NCI-H774 (cell line): ENCODE measurements around the gene CLIC5.
A peak's percentile ranks its signal among the peaks of the same experiment; 100 is the strongest.

Source experiments
- DNase-seq: peaks from one replicate; lab custom pipeline; 2025; lab: John Stamatoyannopoulos, UW

The CLIC5 gene

DNA sequence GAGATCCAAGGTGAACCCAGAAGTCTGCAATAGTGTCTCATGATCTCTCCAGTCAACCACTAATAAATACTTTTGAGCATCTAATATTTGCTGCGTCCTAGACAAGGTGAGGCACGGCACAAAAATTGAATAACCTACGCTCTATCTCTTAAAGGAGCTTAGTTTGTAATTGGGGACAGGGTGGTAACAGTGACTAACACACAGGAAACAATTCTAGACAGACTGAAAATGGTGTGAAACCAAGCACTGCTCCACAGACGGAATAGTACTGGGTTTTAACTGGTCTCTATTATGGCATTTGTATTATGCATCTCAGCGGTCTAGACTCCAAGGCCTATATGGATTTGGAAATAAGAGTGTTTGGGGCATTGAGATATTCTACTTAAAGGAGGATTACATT lies 120.1 kb downstream of the CLIC5 start:
- DNase-seq, result no peak

DNA sequence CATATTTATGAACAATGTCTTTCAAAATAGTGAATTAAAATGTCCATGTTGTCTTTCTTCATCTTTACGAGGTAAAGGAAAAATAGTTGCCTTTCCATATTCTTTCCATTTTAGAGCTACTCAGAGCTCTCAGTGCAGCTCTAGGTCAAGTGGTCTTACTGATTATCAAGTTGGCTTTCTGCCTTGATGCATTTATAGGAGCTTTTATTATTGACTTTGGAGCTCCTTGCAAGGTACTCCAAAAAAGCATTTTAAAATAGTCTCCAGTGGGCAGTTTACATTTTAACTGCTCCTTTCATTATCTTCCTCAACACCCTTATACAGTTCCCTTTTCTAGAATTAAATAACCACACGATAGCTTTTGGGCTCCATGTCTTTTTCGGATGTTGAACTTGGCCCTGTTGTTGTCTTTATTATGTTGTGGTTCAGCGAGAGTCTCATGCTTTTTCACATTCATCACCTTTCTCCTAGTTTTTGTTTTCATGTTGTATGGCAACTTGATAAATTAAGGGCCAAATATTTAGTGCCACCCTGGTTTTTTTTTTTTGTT lies 122.9 kb downstream of the CLIC5 start:
- DNase-seq, result no peak

DNA sequence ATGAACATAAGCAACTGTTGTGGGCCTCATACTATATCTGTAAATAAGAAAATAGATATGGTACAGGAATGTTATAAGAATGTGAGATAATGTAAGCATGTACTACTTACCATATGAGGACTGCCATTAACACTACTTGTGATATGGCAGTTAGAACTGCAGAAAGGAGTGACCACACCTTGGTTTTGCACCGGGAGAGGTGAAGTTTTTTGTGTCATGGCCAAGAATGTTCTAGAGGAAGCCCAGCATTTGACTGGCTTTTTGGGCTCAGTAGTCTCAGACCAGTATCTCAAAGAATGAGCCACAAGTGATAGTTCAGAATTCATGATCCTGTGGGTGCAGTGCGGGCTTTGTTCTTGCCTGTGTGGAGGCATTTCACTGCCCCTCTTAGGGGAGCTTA lies 123.5 kb downstream of the CLIC5 start:
- DNase-seq, result no peak

DNA sequence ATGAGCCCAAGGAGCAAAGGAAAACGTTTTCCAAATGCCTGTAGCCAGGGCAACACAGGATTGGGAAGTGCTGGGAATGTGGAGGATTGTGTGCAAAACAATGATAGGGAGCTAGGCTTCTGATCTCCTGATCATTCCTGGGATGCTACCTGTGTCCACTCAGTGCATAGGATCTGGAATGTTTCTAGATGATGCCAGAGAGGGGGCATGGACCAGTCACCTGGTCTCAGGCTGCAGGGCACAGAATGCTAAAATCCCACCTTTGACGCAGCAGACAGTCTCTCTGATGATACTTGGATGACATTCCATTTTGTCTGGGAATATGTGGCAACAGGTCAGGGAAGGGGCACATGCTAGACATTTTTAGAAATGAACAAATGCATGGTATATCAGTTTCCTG lies 128.9 kb downstream of the CLIC5 start:
- DNase-seq, result no peak

DNA sequence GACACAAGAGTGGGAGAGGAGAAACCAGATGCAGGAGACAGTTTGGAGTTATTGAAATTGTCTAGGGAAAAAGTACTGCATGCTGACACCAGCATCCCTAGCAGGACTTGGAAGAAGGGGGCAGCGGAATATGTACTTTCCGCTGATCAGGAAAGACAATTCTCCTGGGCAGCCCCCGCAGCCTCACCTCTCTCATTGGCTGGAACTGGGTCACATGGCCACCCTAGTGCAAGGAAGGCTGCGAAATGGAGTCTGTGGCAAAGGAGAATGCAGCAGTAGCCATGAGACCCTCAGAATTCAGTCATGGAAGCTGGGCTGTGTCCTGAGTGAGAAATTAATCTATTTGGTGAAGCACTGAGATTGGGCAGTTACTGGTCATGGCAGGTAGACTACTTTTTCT lies 131.3 kb downstream of the CLIC5 start:
- no peak for DNase-seq

DNA sequence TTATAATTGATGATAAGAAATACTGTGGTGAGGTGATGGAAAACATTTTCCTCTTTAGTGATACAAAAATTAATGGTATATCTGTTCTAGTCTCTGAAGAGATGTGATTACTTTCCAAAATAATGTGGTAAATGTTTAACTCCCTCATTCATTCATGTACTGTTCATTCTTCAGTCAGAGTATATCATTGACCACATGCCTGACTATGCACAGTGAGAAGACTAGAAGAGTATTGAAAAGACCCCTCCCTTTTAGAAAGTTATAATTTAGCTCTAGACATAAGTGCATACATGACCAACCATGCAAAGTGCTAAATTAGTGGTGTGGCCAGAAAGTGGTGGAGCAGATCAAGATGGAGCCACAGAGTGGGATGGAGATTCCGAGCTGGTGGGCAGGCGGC lies 133.0 kb downstream of the CLIC5 start:
- no peak for DNase-seq

DNA sequence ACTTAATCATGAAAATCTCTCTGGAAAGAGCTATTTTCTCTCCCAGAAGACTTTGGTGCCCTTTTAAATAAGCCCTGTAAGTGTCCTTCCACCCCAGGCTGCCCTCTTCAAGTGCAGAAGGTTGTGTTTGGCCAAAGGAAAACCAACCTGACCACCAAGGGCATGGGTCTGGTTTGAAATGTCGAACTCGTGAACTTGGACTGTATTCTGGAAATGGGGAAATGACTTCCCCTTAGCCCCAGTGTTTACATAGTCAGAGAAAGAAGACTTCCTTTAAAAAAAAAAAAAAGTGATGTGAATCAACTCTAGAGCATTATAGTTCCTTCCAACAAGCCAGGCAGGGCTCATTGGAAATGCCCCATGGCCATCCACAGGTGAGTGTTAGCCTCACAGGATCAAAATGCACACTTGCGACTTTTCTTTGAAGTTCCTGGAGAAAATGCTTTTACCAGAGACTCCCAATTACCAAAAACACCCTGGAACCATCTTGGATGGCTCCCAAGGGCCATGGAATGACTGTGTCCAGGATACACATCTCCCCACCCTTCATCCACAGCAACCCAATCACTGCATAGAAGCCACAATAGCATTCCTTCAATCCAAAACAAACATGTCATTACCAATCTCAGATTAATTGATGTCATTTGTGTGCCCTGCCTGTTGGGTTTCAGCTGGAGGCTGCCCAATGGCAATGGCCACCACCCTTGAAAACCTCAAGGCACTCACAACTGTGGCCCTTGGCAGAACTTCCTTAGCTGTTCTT lies 133.8 kb downstream of the CLIC5 start:
- DNase-seq, result no peak

DNA sequence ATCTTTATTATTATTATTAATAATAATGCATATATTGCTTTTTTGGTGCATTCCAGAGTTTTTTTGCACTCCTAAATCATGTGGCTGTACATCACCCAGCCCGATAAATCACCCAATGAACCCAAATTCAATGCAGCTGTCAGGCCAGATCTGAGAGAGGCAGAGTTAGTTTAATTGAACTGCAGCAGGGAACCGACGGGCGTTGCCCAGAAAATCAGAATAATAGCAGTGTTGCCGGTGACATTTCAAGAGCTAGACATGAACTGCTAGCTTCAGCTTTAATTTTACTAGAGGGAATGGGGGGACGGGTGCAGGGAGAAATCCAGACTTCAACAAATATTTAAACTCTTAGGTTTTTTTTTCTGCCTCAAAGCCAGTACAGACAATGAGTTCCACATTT lies 135.0 kb downstream of the CLIC5 start:
- no peak for DNase-seq

DNA sequence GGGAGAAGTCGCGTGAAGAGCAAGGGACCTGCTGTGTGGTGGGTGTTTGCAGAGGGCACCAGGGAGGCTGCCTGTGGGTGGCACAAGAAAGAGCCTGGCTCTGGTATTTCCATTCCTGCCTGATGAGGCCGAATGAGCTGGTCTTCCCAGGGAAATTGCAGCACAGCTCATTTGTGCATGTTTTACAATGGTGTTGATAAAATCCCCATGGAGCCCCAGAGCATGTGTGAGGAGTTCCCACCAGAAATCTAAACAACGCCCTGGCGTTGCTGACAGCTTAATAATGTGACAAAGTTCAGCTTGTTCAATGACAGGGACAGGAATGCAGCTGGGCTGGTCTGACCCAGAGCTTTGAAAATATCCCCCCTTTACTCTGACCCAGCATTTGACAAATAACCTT lies 135.5 kb downstream of the CLIC5 start:
- DNase-seq, result no peak

DNA sequence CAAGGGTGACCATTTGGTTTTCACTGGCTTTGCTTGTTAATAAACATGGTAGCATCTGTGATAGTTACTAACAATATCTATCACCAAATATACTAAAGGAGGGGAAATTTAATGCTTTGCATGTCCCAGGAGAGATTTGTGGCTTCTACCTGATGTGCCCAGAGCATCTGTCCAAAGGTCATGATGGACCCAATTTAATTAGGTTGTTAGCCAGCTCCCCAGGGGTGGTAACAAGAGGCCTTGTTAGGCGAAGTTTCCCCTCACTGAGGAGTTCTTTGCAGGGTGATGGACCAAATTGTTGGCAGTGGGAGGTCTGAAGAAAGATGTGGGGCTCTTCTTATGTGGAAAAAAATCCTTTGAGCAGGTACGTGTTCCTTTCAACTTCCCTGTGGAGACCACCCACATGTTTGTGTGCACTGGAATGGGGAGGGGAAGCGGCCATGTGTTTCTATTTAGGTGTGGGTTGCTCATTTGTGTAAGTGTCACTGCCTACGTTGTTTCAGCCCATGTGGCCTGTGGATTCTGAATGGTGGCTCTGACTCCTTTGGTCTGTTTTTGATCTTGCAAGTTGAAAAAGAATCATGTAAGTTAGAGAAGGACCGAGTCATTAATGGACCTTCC lies 137.6 kb downstream of the CLIC5 start:
- DNase-seq, result no peak

DNA sequence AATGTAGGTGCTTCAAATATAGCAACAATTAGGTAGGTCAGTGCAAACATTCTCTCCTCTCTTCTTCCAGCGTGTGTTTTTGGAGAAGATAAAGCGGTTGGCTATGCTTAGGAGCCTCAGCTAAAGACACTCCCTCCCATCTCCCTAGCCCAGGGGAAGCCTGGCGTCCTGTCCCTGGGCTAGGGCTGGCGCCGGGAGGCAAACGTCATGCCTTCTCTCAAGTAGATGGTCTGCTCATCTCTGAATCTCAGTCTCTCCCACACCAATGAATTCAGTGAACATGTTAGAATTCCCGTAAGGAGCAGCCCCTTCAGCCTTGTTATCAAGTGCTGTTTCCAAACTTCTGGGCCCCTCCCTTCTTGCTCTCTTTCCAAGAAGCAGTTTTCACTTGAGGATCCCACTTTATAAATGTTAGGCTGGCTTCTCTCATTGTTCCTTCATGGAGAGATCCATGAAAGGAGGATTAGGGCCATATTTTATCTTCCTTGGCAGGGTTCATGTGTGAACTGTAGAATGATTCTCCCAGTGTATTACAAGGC lies 142.8 kb downstream of the CLIC5 start:
- DNase-seq, result no peak

DNA sequence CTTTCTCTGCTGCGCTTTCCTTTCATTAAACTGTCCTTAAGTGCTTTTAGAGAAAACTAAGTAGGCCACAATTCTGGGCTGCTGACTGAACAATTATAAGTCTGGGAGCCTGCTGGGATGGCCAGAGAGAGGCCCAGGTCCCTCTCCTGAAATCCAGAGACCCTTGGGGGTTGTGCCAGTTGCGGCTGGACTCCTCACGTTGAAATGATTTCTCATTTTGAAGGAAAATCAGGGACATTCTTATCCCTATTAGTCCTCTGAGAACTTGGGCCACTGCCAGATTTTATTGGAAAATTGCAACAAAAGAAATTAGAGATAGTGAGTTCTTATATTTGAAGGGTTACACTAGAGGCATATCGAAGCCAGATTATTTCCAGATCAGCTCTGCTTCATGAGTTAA lies 145.1 kb downstream of the CLIC5 start:
- DNase-seq, result no peak

DNA sequence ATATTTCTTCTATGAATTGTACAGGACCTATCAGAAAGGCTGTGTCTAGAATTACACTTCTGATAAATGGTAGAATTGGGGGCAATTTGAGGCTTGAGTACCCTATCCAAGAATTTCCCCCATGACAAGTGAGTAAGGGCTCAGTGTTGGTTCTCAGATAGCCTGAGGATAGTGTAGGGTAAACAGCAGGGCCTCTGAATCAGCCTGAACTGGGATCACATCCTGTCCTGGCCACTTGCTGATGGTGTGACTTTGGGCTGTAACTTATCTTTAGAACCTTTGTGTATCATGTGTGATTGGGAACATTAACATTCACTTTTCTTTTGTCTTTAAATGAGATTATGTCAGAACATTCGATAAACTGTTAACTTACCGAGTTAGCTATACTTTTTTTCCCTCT lies 151.0 kb downstream of the CLIC5 start:
- no peak for DNase-seq

DNA sequence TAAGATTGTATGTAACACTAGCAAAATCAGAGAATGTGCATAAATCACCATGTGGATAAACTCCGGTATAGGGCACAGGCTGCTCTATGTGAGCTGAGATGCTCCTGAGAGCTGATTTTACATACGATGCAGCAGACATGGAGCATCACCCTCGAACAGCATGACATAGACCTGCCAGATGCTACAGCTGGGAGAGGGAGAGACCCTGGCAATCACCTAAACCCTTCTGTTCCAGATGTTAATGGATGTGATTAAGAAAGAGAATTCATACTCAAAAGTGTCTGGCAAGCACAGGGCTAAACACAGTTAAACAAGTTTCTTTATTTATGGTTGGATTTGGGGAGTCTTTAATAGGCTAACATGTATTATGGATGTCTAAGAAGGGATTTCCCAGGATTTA lies 157.0 kb downstream of the CLIC5 start:
- DNase-seq, result no peak

DNA sequence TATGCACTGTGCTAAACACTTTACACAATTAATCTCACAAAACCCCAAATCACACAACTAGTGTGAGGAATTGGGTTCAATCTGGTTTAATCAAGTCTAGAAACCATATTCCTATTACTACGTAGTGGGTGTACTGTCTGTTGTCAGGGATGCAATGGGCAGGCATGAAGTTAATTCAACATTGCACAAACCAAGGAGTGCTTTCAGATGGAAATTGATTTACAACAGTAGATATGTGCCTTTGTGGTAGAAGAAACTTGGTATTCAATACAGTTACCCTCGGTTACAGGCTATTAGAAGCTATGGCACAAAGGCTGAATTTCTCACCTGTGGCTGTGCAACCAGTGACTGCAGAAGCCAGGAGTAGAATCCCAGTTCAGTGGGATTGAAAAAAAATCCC lies 157.8 kb downstream of the CLIC5 start:
- DNase-seq, result no peak

DNA sequence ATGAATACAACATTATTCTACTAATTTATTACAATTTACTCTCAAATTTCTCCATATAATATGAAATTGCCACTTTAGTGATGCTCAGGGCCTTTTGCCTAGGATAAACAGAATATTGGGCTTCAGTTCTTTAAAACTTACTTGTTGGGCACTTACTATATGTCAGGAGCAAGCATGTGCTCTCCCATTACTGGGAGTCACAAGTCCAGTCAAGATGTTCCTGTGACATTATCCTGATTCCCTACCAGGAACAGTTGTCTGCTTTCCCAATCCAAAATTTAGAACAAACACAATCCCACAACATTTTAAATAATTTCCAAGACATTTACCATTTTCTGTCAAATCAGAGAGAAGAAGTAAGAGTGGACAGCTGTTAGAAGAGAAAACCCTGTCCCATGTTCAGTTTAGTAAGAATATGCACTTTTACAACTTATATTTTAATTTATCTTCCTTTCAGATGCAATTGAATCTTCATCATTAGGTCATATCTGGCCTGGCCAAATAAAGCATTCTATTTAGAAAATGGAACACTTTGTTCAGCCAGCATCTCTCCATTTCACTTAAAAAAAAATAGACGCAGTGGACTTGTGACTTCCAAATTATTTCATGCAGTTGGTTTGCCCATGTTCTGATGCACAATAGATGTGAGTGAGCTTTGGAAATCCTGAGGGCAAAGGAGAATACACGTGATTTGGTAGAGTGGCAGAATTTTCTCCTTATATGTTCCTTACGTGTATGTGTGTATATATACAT lies 159.8 kb downstream of the CLIC5 start:
- DNase-seq, result no peak

DNA sequence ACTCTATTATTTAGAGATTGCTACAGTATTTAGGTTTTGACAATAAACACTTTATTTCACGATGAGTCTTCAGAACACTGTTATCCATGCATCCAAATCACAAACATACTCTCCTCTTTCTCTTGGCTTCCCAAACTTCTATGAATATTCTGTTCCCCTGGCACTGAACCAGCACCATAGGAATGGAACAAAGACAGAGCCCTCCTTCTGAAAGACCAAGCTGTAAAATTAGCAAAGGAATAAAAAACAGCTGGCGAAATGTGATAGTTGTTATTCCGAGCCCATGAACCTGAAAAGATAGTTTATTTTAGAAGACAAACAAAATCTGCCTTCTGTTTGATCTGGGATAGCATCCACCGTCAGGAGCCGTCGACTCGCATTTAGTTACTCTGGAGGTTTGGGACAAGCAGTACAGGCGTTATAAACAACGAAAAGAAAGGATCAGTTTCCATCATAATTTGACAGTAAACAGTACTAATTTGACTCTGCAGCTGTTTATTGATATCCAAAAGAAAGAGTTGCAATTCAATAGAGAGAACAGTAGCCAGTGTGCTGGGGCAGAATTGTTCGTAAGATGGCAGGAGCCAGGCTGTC lies 161.4 kb downstream of the CLIC5 start:
- no peak for DNase-seq

DNA sequence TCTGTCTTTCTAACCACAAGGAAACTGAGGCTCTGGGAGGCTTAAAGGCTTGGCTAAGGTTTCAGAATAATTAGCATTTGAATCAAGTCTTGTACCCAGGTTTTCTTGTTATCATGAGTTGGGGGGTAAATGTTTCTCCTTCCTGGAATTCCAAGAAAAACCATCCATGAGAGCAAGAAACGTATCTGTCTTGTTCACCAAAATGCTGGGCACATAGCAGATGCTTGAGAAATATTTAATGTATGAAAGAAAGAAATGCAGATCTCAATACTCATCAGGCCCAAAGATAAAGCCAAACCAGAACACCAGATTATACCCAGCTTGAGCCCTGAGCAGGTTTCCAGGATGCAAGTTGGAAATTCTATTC lies 164.6 kb downstream of the CLIC5 start:
- no peak for DNase-seq

DNA sequence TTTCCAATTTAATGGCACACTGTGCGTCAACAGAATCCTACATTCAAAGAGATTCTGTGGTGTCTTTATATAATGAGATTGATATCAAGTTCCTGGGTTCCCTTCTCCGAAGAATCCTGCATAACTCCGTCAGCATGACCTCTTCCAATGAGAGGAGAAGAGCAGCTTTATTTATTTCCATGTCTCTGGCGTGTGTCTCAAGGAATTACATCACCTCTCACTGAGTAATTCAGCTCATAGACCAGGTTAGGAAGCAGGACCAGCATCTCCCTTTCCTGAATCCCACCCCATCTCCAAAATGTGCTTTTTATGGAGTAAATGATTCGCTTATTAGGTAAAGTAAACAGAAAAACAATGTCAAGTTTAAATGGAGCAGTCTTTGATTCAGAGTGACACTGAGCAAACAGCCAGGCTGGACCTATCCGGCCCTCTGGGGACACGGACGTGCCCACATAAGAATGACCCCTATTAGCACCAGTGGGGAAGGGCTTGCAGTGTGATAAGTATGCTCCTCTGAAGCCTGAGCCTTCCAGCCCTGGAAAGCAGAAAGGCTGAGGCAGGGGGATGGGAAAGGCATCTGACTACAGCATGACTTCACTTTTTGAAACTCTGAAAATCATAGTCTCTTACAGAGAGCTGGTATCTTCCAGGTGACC lies 165.2 kb downstream of the CLIC5 start:
- DNase-seq, result peak; percentile 33

DNA sequence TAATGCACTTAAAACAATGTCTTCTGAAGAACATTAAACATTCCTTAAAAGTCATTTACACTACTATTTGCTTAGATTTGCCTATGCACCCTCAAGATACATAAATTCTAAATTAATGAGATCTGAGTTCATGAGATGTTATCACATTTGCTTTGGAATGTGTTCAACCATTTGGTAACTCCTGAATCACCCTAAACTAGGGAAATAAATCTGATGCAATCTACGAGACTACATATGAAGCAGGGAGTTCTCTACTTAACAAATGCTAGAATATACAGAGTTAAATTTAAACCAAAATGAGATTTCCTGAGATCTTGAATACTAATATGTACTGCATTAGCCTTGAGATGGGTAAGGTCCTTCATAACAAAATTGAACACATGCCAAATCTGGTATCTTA lies 170.1 kb downstream of the CLIC5 start:
- DNase-seq, result no peak

DNA sequence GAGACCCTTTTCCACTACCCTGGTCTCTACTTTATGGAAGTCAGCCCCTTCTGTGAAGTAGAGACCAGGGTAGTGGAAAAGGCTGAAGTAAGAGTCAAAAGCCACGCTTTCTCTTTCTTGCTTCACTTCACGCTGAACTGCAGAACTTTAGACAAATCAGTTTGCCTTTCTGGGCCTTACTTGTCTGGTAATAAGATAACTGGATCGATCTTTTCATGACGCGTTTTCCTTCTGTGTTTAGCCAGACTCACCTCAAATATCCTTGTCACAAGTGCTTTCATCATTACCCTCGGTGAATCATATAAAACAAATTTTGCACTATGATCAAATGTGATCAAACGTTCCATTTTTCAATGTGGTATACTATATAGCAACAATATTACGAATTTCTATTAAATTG lies 170.7 kb downstream of the CLIC5 start:
- no peak for DNase-seq
